ENCODE measurements around the gene DBNDD1. TPM values are rescaled to one million over a fixed set of nuclear protein-coding genes. Genes with fewer than 3 reads are reported as not detected.

The DBNDD1 gene
- total RNA-seq, 2 experiments from 2014 or later, result 0.11 to 0.17 TPM

Other genes with a start within 250 kb of the DBNDD1 start
- 100 to 1,000 TPM; 112 to 116 TPM for gene FANCA, start 202.8 kb downstream of the DBNDD1 start, total RNA-seq
- gene SPIRE2, start 191.0 kb downstream of the DBNDD1 start, total RNA-seq, result under 1 TPM; 0.57 to 0.78 TPM
- gene TCF25, start 145.9 kb downstream of the DBNDD1 start, total RNA-seq, result 100 to 1,000 TPM; 146 to 153 TPM
- 1 to 10 TPM; 1.6 to 1.8 TPM for gene MC1R, start 100.6 kb downstream of the DBNDD1 start, total RNA-seq
- under 1 TPM; 0.31 to 0.91 TPM for gene TUBB3, start 96.1 kb downstream of the DBNDD1 start, total RNA-seq
- gene DEF8, start 70.7 kb downstream of the DBNDD1 start, total RNA-seq, result 10 to 100 TPM; 38.0 to 40.7 TPM
- gene PRDM7, start 57.9 kb upstream of the DBNDD1 start, total RNA-seq, result not detected